Measurements from ENCODE around the gene CLEC16A.
"Not testable (repeated sequence)": the region's sequence is repeated elsewhere in the genome, so short reads cannot be mapped to it uniquely, and the experiment has no call there.

The CLEC16A gene

GRCh38 chr16:11217651-11218603 lies 273.6 kb downstream of the CLEC16A start:
- DNase-seq (ENCODE audit: low read depth in 1 of 2, low spot score in 1 of 2), result no peak
- no peak overlapping the region for H3K27ac ChIP-seq (replicated peaks)

GRCh38 chr16:11218604-11218962 lies 274.2 kb downstream of the CLEC16A start:
- no peak for DNase-seq (ENCODE audit: low read depth in 1 of 2, low spot score in 1 of 2)
- no peak overlapping the region for H3K27ac ChIP-seq (replicated peaks)
- TF ChIP-seq SPI1 (IDR thresholded peaks at IDR 0.05; ENCODE audit: borderline replicate concordance, low read depth) (no peak), CTCF (IDR thresholded peaks at IDR 0.05; ENCODE audit: insufficient read depth, low read length) (peak; percentile 33)
- H3K27me3 ChIP-seq (ENCODE audit: insufficient read depth, poor library complexity, severe bottlenecking), result no peaks in the 10 kb centered on the region
- no peak overlapping the region for H3K4me3 ChIP-seq (replicated peaks; ENCODE audit: insufficient read depth, low read length)

More at GRCh38 chr16:11217651-11218603, 273.6 kb downstream of the CLEC16A start:
- H3K27me3 ChIP-seq (ENCODE audit: insufficient read depth, poor library complexity, severe bottlenecking), result no peaks in the 10 kb centered on the region
- no peak overlapping the region for H3K4me3 ChIP-seq (replicated peaks; ENCODE audit: insufficient read depth, low read length)
- no peak for TF ChIP-seq SPI1 (IDR thresholded peaks at IDR 0.05; ENCODE audit: borderline replicate concordance, low read depth)
- TF ChIP-seq GABPA (IDR thresholded peaks at IDR 0.05; ENCODE audit: low read depth), result no peak
- TF ChIP-seq CTCF (IDR thresholded peaks at IDR 0.05; ENCODE audit: insufficient read depth, low read length), result no peak
- no peak for TF ChIP-seq REST (IDR thresholded peaks at IDR 0.05; ENCODE audit: insufficient replicate concordance, low read depth)
- TF ChIP-seq POLR2AphosphoS5 (IDR thresholded peaks at IDR 0.05; ENCODE audit: low read depth), result no peak

- Histone ChIP-seq H3K4me3 (replicated peaks; ENCODE audit: insufficient read depth, low read length) (no peak overlapping the region), H3K27ac (replicated peaks) (no peak overlapping the region), H3K27me3 (ENCODE audit: insufficient read depth, poor library complexity, severe bottlenecking) (no peaks in the 10 kb centered on the region)
- TF ChIP-seq SPI1 (IDR thresholded peaks at IDR 0.05; ENCODE audit: borderline replicate concordance, low read depth), result peak; percentile 42; the same call in 1 of the 2 replicates
- peak; percentile 49; the same call in 1 of the 2 replicates for TF ChIP-seq POLR2AphosphoS5 (IDR thresholded peaks at IDR 0.05; ENCODE audit: low read depth)
- no peak for TF ChIP-seq CTCF (IDR thresholded peaks at IDR 0.05; ENCODE audit: insufficient read depth, low read length)
- DNase-seq (ENCODE audit: low read depth in 1 of 2, low spot score in 1 of 2), result peak; percentile 78 to 80
These were observed 274.8 kb downstream of the CLEC16A start for GRCh38 chr16:11219178-11219577.

GRCh38 chr16:11220507-11220906 lies 276.1 kb downstream of the CLEC16A start:
- not testable (repeated sequence) for H3K4me3 ChIP-seq (replicated peaks; ENCODE audit: insufficient read depth, low read length); H3K27ac ChIP-seq (replicated peaks); H3K27me3 ChIP-seq (ENCODE audit: insufficient read depth, poor library complexity, severe bottlenecking); DNase-seq (ENCODE audit: low read depth in 1 of 2, low spot score in 1 of 2)

Data from HL-60 (cell line).